Activated naive CD8-positive, alpha-beta T cell treated with anti-CD3 and anti-CD28 coated beads, Interleukin-2, amount 10 ng/mL, durations not matched to agents 7 days and 5 days (primary cell): ENCODE data around the gene TNRC6B. TPM values are rescaled to one million over a fixed set of nuclear protein-coding genes. Genes with fewer than 3 reads are reported as not detected.

Experiments
- ATAC-seq: fragments of 150-1000 bp; cut with Tn5 transposase; one replicate; pipeline ENCODE4 v1.10.0; 2021; ENCODE audit warnings: low read depth, moderate library complexity
- POLR2A ChIA-PET: fragments of 350-600 bp; sonication (Branson Sonifier 250); formaldehyde crosslinking; loops from one replicate; lab custom pipeline; 2021; ENCODE audit warnings: antibody characterized with exemption; lab: Charles Lee
- DNase-seq: peaks from one replicate; pipeline ENCODE4 v3.0.0; 2021
- H3K27ac Mint-ChIP-seq: one replicate; pipeline ENCODE4 v1.8.0; 2022; ENCODE audit warnings: mild to moderate bottlenecking, mixed read lengths
- H3K27me3 Mint-ChIP-seq: one replicate; pipeline ENCODE4 v1.8.0; 2022; ENCODE audit warnings: mild to moderate bottlenecking, moderate library complexity, mixed read lengths
- H3K36me3 Mint-ChIP-seq: one replicate; pipeline ENCODE4 v1.8.0; 2021; ENCODE audit warnings: mild to moderate bottlenecking, mixed read lengths
- H3K4me1 Mint-ChIP-seq: one replicate; pipeline ENCODE4 v1.8.0; 2021; ENCODE audit warnings: mixed read lengths
- H3K4me3 Mint-ChIP-seq: one replicate; pipeline ENCODE4 v1.8.0; 2022; ENCODE audit warnings: mild to moderate bottlenecking, moderate library complexity, mixed read lengths
- H3K9me3 Mint-ChIP-seq: one replicate; pipeline ENCODE4 v1.8.0; 2021; ENCODE audit warnings: mixed read lengths
- total RNA-seq, 2 experiments: library from RNA; stranded (reverse); gene quantifications; one replicate each; pipeline ENCODE4 v1.2.3, GENCODE V29; 2021

The TNRC6B gene
- total RNA-seq, 2 experiments from 2014 or later = 89.6 to 91.4 TPM

DNA sequence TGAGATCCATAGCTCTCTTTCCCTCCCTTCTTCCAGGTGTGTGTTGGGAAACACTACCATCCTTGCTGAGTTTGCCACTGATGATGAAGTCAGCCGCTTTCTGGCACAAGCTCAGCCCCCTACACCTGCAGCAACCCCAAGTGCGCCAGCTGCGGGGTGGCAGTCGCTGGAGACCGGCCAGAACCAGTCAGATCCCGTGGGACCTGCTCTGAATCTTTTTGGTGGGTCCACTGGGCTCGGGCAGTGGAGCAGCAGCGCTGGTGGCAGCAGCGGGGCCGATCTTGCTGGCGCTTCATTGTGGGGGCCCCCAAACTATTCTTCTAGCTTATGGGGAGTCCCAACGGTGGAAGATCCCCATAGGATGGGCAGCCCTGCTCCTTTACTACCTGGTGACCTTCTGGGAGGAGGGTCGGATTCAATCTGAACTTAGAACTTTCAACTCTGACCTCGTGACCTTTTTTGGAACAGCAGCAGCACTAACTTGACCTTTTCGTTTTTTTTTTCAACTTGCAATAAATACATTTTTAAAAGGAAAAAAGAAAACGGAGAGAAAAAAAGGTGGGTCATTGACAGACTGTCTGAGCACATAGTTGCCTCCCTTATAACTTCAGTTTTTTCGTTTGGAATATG lies 145.2 kb downstream of the TNRC6B start:
- POLR2A ChIA-PET = interaction anchor here (0.6 to 2.2 kb wide), 7 partner anchors 9 to 75 kb away, joined by 3 to 21 read pairs (median 4); partner anchors contain the start of gene ADSL
- DNase-seq (no peak), ATAC-seq (no peak)
- Mint-ChIP-seq H3K36me3 (peaks cover 42% of the 10 kb centered on the region), H3K9me3 (no peaks in the 10 kb centered on the region), H3K27me3 (no peaks in the 10 kb centered on the region), H3K27ac (no peak overlapping the region), H3K4me3 (no peak overlapping the region), H3K4me1 (peaks cover 48% of the 10 kb centered on the region)

DNA sequence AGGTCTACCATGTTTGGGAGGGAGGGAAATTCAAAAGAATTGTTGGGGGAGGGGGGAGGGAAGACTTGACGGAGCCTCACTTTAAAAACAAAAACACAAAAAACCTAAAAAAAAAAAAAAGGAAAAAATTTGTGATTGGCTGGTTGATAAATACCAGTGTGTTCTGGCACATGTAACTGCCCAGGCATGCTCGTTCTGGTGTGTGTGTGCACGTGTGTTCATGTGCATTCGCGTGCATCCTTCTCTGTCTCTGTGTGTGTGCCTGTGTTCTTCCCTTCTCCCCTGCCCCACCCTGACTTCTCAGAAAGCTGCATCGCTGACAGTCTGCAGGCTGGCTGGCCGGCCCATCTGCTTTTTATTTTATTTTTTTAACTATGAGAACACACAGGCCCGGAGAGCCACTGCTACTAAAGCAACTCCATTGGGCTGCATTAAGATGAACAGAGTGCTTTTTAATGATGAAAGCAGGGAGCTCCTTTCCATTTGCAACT lies 146.0 kb downstream of the TNRC6B start:
- DNase-seq (peak; percentile 43), ATAC-seq (peak; percentile 48)
- H3K4me1 Mint-ChIP-seq = peaks cover 52% of the 10 kb centered on the region
- H3K9me3 Mint-ChIP-seq = no peaks in the 10 kb centered on the region
- H3K36me3 Mint-ChIP-seq = peaks cover 37% of the 10 kb centered on the region
- H3K4me3 Mint-ChIP-seq = peak overlapping the region; percentile 87
- H3K27ac Mint-ChIP-seq = peak overlapping the region; percentile 96
- POLR2A ChIA-PET = interaction anchor here (0.6 to 2.2 kb wide), 11 partner anchors 8 to 414 kb away, joined by 3 to 21 read pairs (median 3); partner anchors contain the start of gene ADSL
- H3K27me3 Mint-ChIP-seq = no peaks in the 10 kb centered on the region

- H3K4me3 Mint-ChIP-seq = peak overlapping the region; percentile 87
Measured at GRCh38 chr22:40324468-40325305, 147.0 kb downstream of the TNRC6B start.

GRCh38 chr22:40325315-40325714 lies 147.6 kb downstream of the TNRC6B start:
- POLR2A ChIA-PET = interaction anchor here (0.7 to 1.5 kb wide), 3 partner anchors 20 to 35 kb away, joined by 3 to 10 read pairs (median 3); no protein-coding TSS in a partner anchor
- H3K4me1 Mint-ChIP-seq = peaks cover 64% of the 10 kb centered on the region
- no peaks in the 10 kb centered on the region for H3K9me3 Mint-ChIP-seq
- H3K36me3 Mint-ChIP-seq = peaks cover 40% of the 10 kb centered on the region
- no peak for DNase-seq
- ATAC-seq = peak; percentile 35
- H3K4me3 Mint-ChIP-seq = peak overlapping the region; percentile 87
- no peaks in the 10 kb centered on the region for H3K27me3 Mint-ChIP-seq
- H3K27ac Mint-ChIP-seq = peak overlapping the region; percentile 96

More at GRCh38 chr22:40324468-40325305, 147.0 kb downstream of the TNRC6B start:
- peak; percentile 52 for DNase-seq
- H3K4me1 Mint-ChIP-seq = peaks cover 61% of the 10 kb centered on the region
- H3K36me3 Mint-ChIP-seq = peaks cover 37% of the 10 kb centered on the region
- H3K9me3 Mint-ChIP-seq = no peaks in the 10 kb centered on the region
- peak overlapping the region; percentile 96 for H3K27ac Mint-ChIP-seq
- no peaks in the 10 kb centered on the region for H3K27me3 Mint-ChIP-seq
- peak; percentile 77 for ATAC-seq
- POLR2A ChIA-PET = interaction anchor here (0.7 to 2.2 kb wide), 8 partner anchors 9 to 280 kb away, joined by 3 to 21 read pairs (median 6); partner anchors contain the start of gene ADSL

- H3K27ac Mint-ChIP-seq = peak overlapping the region; percentile 72
- H3K9me3 Mint-ChIP-seq = no peaks in the 10 kb centered on the region
- peak; percentile 14 for ATAC-seq
- no peaks in the 10 kb centered on the region for H3K27me3 Mint-ChIP-seq
- peaks cover 72% of the 10 kb centered on the region for H3K4me1 Mint-ChIP-seq
- H3K4me3 Mint-ChIP-seq = peak overlapping the region; percentile 54
- DNase-seq = no peak
- POLR2A ChIA-PET = interaction anchor here (1.5 to 2.2 kb wide), 3 partner anchors 8 to 149 kb away, joined by 3 to 9 read pairs (median 6); partner anchors contain the start of gene TNRC6B
- peaks cover 31% of the 10 kb centered on the region for H3K36me3 Mint-ChIP-seq
Measured at GRCh38 chr22:40326905-40327735, 149.4 kb downstream of the TNRC6B start.

- H3K27me3 Mint-ChIP-seq = no peaks in the 10 kb centered on the region
- POLR2A ChIA-PET = interaction anchor here (0.7 to 1.0 kb wide), 2 partner anchors 17 to 66 kb away, joined by 3 to 8 read pairs; no protein-coding TSS in a partner anchor
- H3K36me3 Mint-ChIP-seq = peaks cover 24% of the 10 kb centered on the region
- no peak for ATAC-seq
- H3K4me3 Mint-ChIP-seq = no peak overlapping the region
- no peak overlapping the region for H3K27ac Mint-ChIP-seq
- no peaks in the 10 kb centered on the region for H3K9me3 Mint-ChIP-seq
- no peak for DNase-seq
- H3K4me1 Mint-ChIP-seq = peaks cover 80% of the 10 kb centered on the region
Measured at GRCh38 chr22:40328546-40329456, 151.1 kb downstream of the TNRC6B start.

GRCh38 chr22:40329466-40329865 lies 151.7 kb downstream of the TNRC6B start:
- ATAC-seq (no peak), DNase-seq (no peak)
- Mint-ChIP-seq H3K36me3 (peaks cover 23% of the 10 kb centered on the region), H3K4me1 (peaks cover 80% of the 10 kb centered on the region), H3K9me3 (no peaks in the 10 kb centered on the region), H3K27ac (no peak overlapping the region), H3K27me3 (no peaks in the 10 kb centered on the region), H3K4me3 (no peak overlapping the region)
- POLR2A ChIA-PET = interaction anchor here (1.0 kb wide), 1 partner anchor 16 kb away, joined by 8 read pairs; no protein-coding TSS in a partner anchor

- no peaks in the 10 kb centered on the region for H3K27me3 Mint-ChIP-seq
- H3K36me3 Mint-ChIP-seq = peaks cover 23% of the 10 kb centered on the region
- DNase-seq = no peak
- no peak for ATAC-seq
- POLR2A ChIA-PET = interaction anchor here (1.0 kb wide), 1 partner anchor 15 kb away, joined by 8 read pairs; no protein-coding TSS in a partner anchor
- no peaks in the 10 kb centered on the region for H3K9me3 Mint-ChIP-seq
- H3K4me3 Mint-ChIP-seq = peak overlapping the region; percentile 47
- peaks cover 79% of the 10 kb centered on the region for H3K4me1 Mint-ChIP-seq
- H3K27ac Mint-ChIP-seq = no peak overlapping the region
Measured at GRCh38 chr22:40330086-40330485, 152.4 kb downstream of the TNRC6B start.

- Mint-ChIP-seq H3K9me3 (no peaks in the 10 kb centered on the region), H3K4me1 (peaks cover 75% of the 10 kb centered on the region), H3K27ac (no peak overlapping the region), H3K27me3 (no peaks in the 10 kb centered on the region), H3K36me3 (peaks cover 23% of the 10 kb centered on the region), H3K4me3 (no peak overlapping the region)
- ATAC-seq (no peak), DNase-seq (no peak)
- POLR2A ChIA-PET = interaction anchor here (0.8 kb wide), 1 partner anchor 15 kb away, joined by 6 read pairs; no protein-coding TSS in a partner anchor
Measured at GRCh38 chr22:40330615-40331014, 152.9 kb downstream of the TNRC6B start.

DNA sequence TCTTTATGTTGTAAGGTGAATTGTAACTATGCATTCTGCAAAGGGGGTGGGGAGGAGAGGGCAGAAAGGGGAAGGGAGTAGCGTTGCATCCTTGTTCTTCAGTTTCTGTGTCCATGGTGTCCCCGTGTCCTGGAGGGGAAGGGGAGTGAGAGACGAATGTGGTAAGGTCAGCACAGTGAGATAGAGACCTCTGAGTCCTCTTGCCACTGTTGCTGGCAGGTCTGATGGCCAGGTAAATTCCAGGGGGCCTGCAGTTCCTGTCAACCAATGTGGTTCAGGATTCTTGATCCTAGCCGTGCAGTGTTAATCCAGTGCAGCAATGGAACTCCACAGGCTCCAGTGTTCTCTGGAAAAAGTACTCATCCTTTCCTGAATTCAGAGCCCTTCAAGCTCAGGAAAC lies 154.0 kb downstream of the TNRC6B start:
- POLR2A ChIA-PET = interaction anchor here (0.6 to 0.7 kb wide), 2 partner anchors 9 to 74 kb away, joined by 3 read pairs; no protein-coding TSS in a partner anchor
- DNase-seq (no peak), ATAC-seq (no peak)
- Mint-ChIP-seq H3K4me3 (peak overlapping the region; percentile 68), H3K4me1 (peaks cover 76% of the 10 kb centered on the region), H3K9me3 (no peaks in the 10 kb centered on the region), H3K36me3 (peaks cover 24% of the 10 kb centered on the region), H3K27me3 (no peaks in the 10 kb centered on the region), H3K27ac (peak overlapping the region; percentile 22)

GRCh38 chr22:40332319-40332781 lies 154.6 kb downstream of the TNRC6B start:
- POLR2A ChIA-PET = interaction anchor here (0.6 to 0.7 kb wide), 2 partner anchors 9 to 75 kb away, joined by 3 read pairs; no protein-coding TSS in a partner anchor

More at GRCh38 chr22:40332319-40332781, 154.6 kb downstream of the TNRC6B start:
- H3K27ac Mint-ChIP-seq = peak overlapping the region; percentile 67
- H3K36me3 Mint-ChIP-seq = peaks cover 21% of the 10 kb centered on the region
- no peaks in the 10 kb centered on the region for H3K27me3 Mint-ChIP-seq
- H3K9me3 Mint-ChIP-seq = no peaks in the 10 kb centered on the region
- H3K4me3 Mint-ChIP-seq = peak overlapping the region; percentile 68
- no peak for DNase-seq
- H3K4me1 Mint-ChIP-seq = peaks cover 69% of the 10 kb centered on the region
- ATAC-seq = peak; percentile 27
